GM18868 (cell line): ENCODE results near the gene OTOA.
"Not testable (repeated sequence)": the region's sequence is repeated elsewhere in the genome, so short reads cannot be mapped to it uniquely, and the experiment has no call there.

Source experiments
- ATAC-seq: cut with Tn5 transposase; IDR thresholded peaks from one replicate; pipeline ENCODE4 v1.9.1; 2021; ENCODE audit warnings: mild to moderate bottlenecking, moderate library complexity; ENCODE audit not compliant: unreplicated experiment

Gene OTOA

GRCh38 chr16:21801538-21802374, 138.0 kb downstream of the OTOA start:
- not testable (repeated sequence) for ATAC-seq

- ATAC-seq = not testable (repeated sequence)
These were observed 138.6 kb downstream of the OTOA start for GRCh38 chr16:21802375-21802663.
